ENCODE data around the gene CIZ1.
A peak's percentile ranks its signal among the peaks of the same experiment; 100 is the strongest.

The CIZ1 gene

DNA sequence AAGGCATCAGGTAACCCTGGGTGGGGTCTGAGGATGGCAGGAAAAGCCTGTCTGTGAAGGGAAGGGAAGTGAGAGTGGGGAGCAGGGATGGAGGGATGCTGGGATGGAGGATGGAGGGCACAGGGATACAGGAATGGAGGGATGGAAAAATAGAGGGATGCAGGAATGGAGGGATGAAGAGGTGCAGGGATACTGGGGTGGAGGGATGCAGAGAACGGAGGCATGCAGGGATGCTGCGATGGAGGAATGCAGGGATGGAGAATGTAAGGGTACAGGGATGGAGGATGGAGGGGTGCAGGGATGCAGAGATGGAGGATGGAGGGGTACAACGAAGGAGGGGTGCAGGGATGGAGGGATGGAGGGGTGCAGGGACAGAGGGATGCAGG, 72.9 kb downstream of the CIZ1 start:
- H3K27me3 ChIP-seq = no peaks in the 10 kb centered on the region

DNA sequence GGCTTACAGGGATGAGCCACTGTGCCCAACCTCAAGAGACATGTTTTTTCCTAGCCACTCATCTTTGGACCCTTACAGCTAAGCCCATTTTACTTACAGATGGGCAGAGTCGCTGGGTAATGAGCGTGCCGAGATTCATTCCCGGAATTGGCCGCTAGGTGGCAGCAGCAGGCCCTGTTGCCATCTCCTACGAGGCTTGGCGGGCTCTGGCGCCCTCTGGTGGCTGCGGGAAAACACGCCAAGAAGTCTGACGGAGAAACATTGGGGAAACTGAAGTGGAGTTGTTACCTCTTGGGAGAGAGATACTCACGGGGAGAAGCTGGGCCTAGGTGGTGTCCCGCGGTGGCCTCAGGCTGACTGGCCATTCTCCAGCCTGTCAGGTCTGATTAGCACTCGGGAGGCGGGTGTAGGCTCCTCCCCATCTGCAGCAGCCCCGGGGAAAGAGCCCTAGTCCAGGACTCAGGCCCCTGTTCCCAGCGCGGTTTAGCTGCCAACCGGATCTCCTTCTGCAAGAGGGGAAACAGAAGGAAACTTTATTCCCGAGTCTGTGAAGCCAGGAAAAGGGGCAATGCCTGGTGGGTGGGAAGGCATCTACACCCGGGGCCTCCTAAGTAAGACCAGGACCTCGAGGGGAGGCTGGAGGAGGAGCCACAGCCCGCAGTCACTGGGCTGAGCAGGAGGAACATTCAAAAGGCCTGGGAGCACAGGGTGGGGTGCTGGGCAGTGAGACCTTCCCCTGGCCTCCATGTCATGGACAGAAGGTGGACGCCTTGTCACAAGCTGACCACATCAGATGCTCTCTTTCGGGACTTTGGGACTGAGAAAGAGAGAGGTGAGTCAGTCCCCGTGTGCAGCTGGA, 73.5 kb downstream of the CIZ1 start:
- DNase-seq = peak; percentile 88 to 94

More for the DNA sequence above, 72.9 kb downstream of the CIZ1 start:
- Histone ChIP-seq H3K4me1 (peaks cover 0 to 8% (median 4%) of the 10 kb centered on the region in 4 donors), H3K27ac (no peak overlapping the region), H3K4me3 (no peak overlapping the region), H3K36me3 (peaks cover 8 to 56% (median 38%) of the 10 kb centered on the region in 3 donors), H3K9me3 (no peaks in the 10 kb centered on the region)
- peak in 1 of 2 donors; percentile 13 for DNase-seq
- no peak for TF ChIP-seq CTCF (IDR thresholded peaks at IDR 0.05)
- intact Hi-C loops (cut with DNase I; ENCODE audit: low total_unique reads) = loop anchor here (5.0 kb wide), 1 partner anchor 176 kb away; no protein-coding TSS in a partner anchor

DNA sequence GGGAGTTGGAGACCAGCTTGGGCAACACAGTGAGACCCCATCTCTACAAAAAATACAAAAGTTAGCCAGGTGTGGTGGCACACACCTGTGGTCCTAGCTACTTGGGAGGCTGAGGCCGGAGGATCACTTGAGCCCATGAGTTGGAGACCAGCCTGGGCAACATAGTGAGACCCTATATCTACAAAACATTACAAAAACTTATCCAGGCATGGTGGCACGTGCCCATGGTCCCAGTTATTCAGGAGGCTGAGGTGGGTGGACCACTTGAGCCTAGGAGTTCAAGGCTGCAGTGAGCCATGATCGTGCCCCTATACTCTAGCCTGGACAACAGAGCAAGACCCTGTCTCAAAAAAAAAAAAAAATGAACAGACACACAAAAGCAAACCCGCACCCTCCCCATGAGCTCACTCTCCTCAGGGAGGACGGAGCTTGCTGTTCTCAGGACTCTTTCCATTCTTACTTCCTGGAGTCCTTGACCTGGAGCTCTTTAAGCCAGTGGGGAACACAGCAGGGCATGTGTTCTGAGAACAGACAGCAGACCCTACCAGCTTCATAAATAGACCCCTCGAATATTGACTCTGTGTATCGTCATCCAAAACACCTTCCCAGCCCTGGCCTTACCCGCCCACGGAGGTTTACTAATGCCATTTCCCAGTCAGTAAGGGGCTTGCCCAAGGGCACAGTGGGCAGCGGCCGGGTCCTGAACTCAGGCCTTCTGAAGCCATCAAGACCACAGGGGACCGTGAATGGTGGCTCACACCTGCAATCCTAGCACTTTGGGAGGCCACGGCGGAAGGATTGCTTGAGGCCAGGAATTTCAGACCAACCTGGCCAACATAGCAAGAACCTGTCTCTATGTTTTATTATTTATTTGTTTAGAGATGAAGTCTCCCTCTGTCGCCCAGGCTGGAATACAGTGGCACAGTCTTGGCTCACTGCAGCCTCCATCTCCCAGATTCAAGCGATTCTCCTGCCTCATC, 75.0 kb downstream of the CIZ1 start:
- DNase-seq = peak in 1 of 2 donors; percentile 62
- no peak overlapping the region for H3K4me3 ChIP-seq
- no peaks in the 10 kb centered on the region for H3K9me3 ChIP-seq
- H3K27ac ChIP-seq = no peak overlapping the region
- peaks cover 0 to 38% (median 23%) of the 10 kb centered on the region in 3 donors for H3K36me3 ChIP-seq
- intact Hi-C loops (cut with DNase I; ENCODE audit: low total_unique reads) = loop anchor here (5.0 kb wide), 1 partner anchor 174 kb away; no protein-coding TSS in a partner anchor
- H3K4me1 ChIP-seq = peaks cover 0 to 8% (median 4%) of the 10 kb centered on the region in 4 donors
- TF ChIP-seq CTCF (IDR thresholded peaks at IDR 0.05) = no peak
- H3K27me3 ChIP-seq = no peaks in the 10 kb centered on the region

More for the DNA sequence above, 73.5 kb downstream of the CIZ1 start:
- Histone ChIP-seq H3K4me3 (no peak overlapping the region), H3K9me3 (no peaks in the 10 kb centered on the region), H3K36me3 (peaks cover 8 to 53% (median 34%) of the 10 kb centered on the region in 3 donors), H3K27me3 (no peaks in the 10 kb centered on the region), H3K27ac (no peak overlapping the region), H3K4me1 (peaks cover 0 to 8% (median 4%) of the 10 kb centered on the region in 4 donors)
- peak; percentile 100 for TF ChIP-seq CTCF (IDR thresholded peaks at IDR 0.05)
- intact Hi-C loops (cut with DNase I; ENCODE audit: low total_unique reads) = loop anchor here (5.0 kb wide), 1 partner anchor 176 kb away; no protein-coding TSS in a partner anchor

All from tibial artery (tissue), 4 donors.